HL-60/S4 treated with phorbol 12-myristate 13-acetate at 8.2 ng/mL for 4 days and 3 days (cell line): Measurements from ENCODE around the gene DIRAS1.

Experiments used
- in situ Hi-C: fragments of 300-500 bp; cut with MboI; formaldehyde crosslinking; loops from 2 replicates; pipeline ENCODE4 v1.15.0; 2022; ENCODE audit warnings: low sequenced_read_pairs

DIRAS1 gene, protein sequence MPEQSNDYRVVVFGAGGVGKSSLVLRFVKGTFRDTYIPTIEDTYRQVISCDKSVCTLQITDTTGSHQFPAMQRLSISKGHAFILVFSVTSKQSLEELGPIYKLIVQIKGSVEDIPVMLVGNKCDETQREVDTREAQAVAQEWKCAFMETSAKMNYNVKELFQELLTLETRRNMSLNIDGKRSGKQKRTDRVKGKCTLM

DNA sequence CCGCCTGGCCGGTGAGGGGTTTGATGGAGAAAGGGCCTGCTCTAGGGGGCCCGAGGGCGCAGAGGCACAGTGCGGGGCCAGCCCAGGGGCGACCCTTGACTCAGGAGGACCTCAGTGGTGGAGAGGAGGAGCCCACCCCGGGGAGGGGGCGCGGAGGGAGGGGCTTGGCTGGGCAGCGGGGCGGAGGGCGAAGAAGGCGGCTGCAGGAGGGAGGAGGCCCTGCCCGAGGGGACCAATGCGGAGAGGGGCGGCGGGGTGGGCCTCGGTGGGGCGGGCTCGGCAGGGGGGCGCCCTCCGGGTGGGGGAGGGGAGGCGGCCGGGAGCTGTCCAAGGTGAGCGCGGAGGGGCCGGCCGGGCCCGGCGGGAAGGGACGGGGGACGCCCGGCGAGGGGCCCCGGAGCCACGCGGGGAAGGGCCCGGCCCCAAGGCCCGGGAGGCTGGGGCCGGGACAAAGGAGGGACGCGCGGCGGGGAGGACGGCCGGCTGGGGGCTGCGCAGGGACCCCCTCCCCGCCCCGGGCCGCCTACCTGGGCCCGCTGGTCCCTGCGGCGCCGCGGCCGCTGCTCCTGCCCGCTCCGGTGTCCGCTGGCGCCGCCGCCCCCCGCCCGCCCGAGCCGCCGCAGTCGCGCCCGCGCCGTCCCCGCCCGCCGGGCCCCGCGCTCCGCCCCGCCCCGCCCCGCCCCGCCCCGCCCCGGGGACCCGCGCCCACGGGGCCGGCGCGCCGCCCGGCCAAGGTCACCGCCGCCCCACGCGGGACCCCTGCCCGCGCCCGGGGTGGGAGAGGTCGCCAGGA lies at the start of gene DIRAS1:
Gene DIRAS1, minus strand, starts transcription at position 596 of the 793 bp plus-strand sequence. CDS start 3,566 bp downstream, outside the sequence.
- in situ Hi-C loops, result no loop called here

DNA sequence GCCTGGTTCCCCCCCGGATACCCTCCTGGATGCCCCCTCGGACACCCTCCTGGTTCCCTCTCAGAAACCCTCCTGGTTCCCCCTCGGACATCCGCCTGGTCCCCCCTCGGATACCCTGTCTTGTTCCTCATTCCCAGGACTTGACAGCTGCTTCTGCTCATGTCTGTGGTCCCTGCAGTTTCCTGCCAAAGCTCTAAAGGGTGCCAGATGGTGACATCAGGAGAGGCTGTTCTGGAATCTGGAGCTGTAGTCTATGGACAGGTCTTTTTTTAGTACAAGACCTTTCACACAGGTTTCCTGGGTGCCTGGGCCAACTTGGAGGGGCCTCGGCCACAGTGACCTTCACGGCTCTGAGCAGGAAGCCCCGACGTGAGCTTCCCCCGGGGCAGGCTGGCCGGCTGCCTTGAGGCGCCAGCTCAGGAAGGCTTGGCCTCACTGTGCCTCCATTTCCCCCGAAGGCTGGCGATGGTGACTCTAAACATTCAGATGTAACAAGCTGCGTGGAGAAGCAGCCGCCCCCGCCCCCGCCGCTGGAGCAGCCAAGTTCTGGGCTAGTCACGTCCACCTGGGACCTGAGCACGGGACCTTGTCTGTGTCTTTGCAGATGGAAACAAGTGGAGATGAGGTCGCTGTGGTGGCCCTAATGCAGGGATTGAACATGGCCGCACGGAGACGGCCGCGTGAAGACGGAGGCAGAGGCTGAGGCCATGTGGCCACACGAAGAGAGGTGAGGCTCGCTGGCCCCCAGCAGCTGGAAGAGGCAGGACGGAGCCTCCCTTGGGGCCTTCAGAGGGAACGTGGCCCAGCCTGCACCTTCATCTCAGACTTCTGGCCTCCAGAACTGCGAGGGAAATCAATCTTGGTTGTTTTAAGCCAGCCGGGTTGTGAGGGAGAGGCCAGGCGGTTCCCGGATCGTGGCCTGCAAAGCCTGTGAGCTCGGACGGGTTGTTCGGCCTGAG lies 49.2 kb upstream of the DIRAS1 start:
- in situ Hi-C loops, result no loop called here

DNA sequence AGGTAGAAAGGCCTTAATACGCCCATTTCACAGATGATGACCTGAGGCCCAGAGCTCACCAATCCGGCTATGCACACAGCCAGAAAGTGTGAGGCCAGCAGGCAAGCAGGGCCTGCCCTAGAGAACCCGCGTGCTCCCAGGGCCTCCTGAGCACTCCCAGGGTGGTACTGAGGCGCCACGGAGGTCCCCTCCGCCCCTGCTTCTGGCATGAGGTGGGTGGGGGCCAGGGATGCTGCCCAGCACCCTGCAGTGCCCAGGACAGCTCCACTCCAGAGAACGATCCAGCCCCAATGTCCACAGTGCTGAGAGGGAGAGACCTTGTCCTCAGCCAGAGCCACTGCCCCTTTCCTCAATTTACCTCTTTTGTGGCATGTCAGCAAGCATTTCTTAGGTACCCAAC lies 48.0 kb upstream of the DIRAS1 start:
- in situ Hi-C loops, result no loop called here

DNA sequence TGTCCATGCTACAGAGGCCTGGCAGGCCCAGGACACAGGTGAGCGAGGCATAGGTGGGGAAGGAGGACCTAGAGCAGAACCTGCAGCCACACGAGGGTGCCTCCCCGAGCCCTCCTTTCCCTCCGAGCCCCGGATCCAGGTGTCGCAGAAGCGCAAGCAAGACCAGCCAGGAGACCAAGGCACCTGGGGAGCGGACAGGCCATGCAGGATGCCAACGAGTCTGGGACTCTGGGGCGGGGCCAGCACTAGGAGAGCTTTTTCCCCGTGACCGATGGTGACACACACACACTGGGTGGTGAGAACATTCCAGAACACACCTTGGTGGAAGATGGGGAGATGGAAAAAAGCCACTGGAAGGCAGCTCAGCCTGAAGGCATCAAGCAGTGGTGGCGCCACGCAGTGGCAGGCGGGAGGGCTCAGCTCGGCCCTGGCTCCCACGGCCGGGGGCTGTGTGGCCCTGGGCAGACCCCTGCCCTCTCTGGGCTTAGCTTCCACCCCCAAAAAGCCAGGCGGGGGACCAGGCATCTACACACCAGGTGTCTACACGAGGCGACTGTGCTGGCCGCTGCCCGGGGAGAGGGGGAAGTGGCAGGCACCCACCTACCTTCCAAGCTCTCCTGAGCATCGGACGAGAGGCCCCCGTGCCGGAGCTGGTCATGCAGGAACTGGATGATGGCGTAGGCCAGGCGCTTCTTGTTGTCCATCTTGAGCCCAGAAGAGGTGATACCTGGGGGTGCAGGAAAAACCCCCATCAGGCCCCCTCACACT lies 47.4 kb upstream of the DIRAS1 start:
- in situ Hi-C loops, result no loop called here

DNA sequence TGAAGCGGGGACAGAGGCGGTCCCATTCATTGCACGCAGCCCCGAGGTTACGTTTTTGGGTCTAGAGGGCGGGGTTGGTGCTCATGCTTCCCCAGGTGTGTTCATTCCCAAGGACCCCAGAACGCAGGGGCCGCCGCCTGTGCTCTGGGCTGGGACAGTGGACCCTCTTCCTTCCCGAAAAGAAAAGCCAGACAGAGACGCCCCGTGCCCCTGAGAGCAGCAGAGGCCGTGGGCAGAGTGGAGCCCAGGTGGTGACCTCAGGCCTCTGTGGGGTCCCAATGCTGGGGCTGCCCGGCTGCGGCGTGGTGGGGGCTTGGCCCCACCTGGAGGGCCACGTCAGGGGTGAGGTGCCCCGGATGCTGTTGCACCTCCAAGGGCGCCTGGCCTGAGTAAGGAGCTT lies 46.5 kb upstream of the DIRAS1 start:
- in situ Hi-C loops, result no loop called here

DNA sequence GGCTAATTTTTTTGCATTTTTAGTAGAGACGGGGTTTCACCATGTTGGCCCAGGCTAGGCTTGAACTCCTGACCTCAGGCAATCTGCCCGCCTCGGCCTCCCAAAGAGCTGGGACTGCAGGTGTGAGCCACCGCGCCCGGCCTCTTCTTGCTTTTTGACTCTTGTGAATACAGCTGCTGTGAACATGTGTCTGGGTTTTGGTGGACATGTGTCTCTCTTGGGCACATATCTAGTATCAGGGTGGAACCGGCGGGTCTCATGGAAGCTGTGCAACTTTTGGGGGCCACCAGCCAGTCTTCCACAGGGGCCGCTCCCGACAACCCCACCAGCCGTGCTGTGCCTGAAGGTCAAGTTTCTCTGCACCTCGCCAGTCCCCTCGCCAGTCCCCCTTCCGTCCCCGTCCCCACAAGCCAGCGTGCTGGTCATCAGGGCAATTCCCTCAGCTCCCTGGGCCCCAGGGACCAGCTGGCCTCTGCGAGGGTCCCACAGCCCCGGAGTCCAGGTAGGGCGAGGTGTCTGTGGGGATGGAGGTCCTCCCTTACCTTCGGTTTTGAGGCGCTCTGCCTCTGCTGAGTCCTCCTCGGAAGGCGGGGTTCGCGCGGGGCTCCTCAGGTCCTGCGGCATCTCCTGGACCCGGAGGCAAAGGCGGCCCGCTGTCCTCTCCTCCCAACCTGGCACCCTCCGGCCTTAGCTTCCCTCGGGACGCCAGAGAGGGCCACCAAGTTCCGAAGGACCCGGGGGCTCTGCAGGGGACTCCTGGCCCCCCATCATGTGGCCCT lies 45.6 kb upstream of the DIRAS1 start:
- in situ Hi-C loops, result no loop called here

DNA sequence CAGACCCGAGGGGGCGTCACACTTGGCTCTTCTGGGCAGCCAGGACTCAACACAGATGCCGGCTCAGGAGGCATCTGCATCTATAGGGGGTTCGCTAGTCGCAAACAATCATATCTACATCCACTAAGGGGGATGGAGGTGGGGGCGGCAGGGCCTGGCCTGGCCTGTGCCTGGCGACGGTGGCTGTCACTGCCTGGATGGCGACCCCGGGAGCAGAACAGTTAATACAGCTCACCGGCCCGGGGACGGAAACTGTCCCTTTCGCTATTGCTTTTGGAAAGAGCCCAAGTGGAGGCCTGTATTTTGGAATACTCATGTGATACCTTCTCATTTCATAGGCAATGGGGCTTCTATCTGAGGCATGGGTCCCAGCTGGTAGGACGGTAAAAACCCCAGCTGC lies 44.2 kb upstream of the DIRAS1 start:
- in situ Hi-C loops, result no loop called here

DNA sequence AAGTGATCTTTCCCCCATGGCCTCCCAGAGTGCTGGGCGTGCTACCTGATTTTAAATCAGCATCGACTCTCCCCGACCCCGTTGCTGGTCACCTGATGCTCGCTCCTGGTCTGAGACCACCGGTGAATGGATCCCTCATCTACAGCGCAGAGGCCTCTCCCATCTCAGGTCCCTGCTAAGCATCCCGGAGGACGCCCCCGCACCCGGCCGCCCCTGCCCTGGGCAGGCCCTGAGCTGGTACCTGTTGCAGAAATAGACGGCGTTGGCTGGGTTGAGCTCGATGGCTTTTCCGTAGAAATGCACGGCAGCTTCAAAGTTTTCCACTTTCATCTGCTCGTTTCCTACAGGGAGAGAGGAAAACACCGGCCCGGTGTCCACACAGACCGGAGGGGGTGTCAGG lies 43.8 kb upstream of the DIRAS1 start:
- in situ Hi-C loops, result no loop called here

DNA sequence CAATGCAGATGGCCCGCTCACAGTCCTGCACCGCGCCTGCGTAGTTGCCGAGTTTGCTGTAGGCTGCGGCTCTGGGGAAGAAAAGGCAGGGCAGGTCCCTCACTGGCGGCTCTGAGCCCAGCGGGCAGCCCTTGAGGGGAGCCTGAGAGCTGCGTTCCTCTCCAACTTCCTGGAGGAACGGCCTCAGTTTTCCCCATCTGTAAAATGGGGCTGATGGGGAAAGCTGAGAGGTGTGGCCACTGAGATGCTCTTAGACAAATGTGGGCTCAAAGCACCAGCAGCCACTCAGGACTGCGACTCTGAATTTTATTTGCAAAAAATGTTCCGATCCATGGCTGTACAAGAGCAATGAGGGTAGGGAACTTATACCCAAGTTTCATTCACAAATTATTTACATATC lies 42.5 kb upstream of the DIRAS1 start:
- in situ Hi-C loops, result no loop called here

DNA sequence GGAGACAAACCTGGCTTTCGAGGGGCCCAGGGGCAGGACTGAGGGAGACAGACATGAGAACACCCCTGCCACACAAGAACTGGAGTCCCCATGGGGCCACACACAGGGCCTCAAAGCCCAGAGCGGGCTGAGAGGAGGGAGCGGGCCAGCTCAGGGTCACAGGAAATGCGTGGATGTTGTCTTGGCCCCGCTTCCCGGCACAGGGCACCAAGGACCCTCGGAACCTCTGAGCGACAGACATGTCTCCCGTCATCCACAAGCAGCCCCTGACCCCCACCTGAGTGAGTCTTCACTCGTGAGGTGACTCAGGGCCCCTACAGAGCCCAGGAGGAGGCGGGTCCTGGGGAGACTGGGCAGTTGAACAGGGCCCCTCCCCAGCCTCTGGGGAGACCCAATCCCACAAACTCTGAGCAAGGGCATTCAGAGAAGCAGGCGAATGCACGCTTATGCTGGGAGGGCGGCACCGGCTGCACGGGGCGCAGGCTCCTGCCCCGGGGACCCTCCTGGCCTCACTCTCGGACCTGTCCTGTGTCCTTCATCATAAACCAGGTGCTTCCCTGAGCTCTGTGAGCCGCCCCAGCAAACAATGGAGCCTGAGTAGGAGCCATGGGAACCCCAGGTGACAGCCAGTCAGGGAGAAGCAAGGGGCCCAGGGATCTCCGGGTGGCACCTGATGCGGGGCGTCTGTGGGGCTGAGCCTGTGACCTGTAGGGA lies 41.8 kb upstream of the DIRAS1 start:
- in situ Hi-C loops, result no loop called here

DNA sequence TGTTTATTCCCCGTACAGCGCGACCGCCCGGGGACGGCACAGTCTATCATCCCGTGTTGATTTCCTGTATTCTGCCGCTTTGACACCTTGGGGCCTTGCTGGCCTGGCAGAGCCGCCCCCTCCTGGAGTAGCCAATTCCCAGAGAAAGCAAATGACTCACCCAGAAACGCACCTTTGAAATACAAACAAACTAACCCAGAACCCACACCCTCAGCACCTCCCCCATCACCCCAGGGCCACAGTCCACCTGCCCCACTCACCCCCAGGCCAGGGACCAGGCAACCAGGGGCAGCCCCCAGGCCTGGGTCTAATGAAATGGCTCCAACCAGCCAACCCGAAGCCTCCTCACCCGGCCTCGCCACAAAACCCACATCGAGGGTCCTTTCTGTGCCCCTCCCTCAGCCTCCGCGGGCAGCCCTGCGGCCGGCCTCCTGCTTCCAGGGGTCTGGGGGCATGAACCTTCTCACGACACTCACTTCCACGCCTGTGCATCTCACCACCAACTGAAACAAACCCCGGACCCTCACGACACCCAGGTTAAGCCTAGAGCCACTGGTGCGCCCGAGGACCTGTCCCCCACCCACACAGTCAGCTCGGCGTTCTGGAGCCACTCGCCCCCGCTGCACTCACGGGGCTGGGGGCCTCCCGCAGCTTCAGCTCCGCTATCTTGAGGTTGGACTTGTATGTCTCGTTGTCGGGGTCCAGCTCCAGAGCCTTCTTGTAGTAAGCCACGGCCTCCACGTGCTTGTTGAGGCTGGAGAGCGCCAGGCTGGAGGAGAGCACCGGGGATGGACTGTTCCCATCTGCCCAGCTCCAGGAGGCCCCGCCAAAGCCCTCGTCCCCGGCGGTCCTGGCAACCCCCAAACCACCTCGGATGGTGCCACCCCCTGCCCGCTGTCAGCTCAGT lies 41.0 kb upstream of the DIRAS1 start:
- in situ Hi-C loops, result no loop called here

DNA sequence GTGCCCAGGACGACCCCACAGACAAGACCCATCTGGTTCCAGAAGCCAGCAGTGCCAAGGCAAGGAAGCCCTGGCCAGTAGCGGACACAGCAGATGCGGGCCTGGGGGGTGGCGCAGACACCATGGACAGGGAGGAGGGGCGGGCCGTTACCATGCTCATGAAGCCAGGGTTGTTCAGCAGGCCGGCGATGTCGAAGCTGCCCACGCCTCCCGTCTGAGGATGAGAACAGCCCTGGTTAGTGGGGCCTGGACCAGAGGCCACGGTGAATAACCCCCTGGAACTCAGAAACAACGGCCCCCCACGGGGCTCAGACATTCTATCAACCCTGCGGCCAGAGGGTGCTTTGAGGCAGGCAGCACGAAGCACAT lies 40.1 kb upstream of the DIRAS1 start:
- in situ Hi-C loops, result no loop called here

DNA sequence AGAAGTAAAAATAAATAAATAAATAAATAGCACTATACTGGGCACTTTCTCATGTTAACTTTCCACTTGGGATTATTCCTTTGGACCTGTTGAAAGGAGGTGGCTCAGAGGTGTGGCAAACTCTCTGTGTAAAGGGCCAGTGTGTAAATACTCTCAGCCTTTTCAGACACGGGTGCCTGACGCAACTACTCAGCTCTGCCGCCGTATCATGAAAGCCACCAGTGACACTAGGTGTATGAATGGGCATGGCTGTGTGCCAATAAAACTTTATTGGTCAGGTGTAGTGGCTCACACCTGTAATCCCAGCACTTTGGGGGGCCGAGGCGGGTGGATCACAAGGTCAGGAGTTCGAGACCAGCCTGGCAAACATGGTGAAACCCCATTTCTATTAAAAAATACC lies 38.8 kb upstream of the DIRAS1 start:
- in situ Hi-C loops, result no loop called here

DNA sequence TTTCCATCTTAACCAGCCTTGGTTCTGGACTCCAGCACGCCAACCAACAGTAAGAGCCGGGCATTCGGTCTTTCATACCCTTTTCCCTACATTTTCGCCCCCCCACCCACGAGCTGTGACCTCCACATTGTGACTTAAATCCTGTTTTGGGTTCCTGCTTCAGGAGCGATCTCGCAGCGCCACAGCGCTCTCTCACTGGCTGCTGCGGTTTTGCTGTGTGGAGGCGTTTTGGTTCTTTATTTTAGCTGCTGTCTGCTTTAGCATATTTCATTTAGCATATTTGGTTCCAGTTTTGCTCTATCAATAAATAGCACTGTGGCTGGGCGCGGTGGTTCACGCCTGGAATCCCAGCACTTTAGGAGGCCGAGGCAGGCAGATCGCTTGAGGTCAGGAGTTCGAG lies 38.2 kb upstream of the DIRAS1 start:
- in situ Hi-C loops, result no loop called here

DNA sequence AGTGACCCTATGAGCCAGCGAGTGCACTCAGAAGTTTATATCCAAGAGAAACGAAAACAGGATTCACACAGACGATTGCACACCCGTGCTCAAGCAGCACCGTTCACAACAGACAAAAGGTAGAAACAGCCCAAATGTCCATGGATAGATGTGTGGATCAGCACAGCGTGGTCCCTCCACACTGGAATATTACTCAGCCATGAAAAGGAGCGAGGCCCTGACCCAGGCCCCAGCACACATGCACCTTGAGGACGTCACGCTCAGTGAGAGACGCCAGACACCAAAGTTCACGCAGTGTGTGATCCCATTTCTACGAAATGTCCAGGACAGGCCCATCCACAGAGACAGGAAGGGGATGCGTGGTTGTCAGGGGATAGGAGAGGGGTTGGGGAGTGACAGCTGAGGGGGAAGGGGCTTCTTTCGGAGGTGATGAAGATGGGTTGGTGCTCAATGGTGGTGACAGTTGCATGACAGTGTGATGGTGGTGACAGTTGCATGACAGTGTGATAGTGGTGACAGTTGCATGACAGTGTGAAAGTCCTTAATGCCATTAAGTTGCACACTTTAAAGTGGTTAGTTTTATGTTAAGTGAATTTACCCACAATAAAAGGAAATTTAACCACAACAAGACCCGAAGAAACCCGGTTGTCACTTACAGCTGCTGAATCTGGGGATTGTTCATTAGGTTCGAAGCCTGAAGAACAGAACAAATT lies 37.6 kb upstream of the DIRAS1 start:
- in situ Hi-C loops, result no loop called here

DNA sequence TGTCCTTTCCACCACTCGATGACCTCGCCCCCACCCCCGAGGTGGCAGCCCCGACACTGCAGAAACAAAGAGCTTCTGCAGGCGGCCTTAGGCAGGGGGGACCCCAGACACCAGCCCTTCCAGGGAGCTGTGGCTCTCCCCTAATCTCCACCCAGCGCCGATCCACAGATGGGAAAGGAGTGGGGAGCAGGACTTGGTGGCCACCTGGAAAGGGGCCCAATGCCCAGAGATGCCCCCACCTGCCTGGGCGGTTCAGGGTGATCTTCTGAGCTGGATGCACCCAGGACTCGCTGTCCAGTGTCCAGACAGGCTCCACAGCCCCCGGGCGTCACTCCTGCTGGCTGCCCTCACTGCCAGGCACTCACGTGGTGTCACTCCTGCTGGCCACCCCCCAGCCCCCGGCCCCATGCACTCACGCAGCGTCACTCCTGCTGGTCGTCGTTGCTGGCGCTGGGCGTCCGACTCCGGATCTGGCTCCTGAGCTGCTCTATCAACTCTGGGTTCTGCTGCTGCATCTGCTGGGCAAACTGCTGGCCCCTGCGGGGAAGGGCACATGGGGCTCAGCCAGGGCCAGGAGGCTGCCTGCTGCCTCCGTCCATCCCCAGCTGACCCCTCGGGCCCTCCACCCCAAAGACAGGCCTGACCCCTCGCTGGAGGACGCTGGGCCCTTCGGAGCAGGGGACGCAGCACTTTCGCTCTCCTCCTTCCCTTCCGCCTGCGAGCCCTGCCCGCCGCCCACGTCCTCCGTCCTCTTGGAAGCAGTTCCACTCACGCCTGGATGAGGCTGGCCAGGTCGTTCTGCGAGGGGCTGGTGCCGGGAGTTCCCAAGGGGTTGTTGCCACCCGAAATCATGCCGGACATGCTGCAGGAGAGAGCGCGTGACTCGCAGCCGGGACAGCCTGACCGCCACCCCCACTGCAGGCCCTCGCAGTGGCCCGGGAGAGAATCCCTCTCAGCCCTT lies 36.0 kb upstream of the DIRAS1 start:
- in situ Hi-C loops, result no loop called here

DNA sequence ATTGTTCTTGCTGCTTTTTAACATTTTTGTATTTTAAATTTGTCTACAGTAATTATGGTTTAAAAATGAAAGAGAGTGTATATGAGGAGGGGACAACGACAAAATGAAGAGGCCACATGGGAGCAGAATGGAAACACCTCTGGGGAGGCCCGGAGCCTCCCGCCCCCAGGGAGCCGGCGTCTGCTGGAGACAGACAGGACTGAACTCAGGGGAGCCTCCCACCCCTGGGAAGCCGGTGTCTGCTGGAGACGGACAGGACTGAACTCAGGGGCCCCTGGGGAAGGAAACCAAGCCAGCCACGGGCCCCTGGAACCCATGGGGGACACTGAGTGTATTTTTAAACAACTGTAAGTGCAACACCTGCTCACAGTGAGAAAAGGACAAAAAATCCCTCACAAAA lies 35.3 kb upstream of the DIRAS1 start:
- in situ Hi-C loops, result no loop called here
